BJ (cell line): ENCODE results near the gene DCAF8L2. TPM values are rescaled to one million over a fixed set of nuclear protein-coding genes. Genes with fewer than 3 reads are reported as not detected.

ENCODE experiments used
- CTCF ChIA-PET: fragments of 350-600 bp; formaldehyde crosslinking; extraction: SDS; loops from one replicate; lab custom pipeline; 2021; ENCODE audit warnings: antibody characterized with exemption, inconsistent platforms; lab: Yijun Ruan, JAX
- POLR2A ChIA-PET: fragments of 300-600 bp; sonication (Branson Sonifier 250); formaldehyde crosslinking; extraction: SDS; loops from one replicate; lab custom pipeline; 2021; ENCODE audit warnings: antibody characterized with exemption; lab: Charles Lee
- DNase-seq: peaks from one replicate; pipeline ENCODE4 v3.0.0-alpha.2; 2011; ENCODE audit warnings: low read depth
- H3K27me3 ChIP-seq: 2 replicates; pipeline ENCODE4 v1.6.0; 2011; ENCODE audit warnings: low read length; ENCODE audit not compliant: control insufficient read depth, insufficient read depth
- H3K36me3 ChIP-seq: 2 replicates; pipeline ENCODE4 v1.5.1; 2011; ENCODE audit warnings: low read length; ENCODE audit not compliant: control insufficient read depth, insufficient read depth
- H3K4me3 ChIP-seq: 2 replicates; pipeline ENCODE4 v1.5.1; 2011; ENCODE audit warnings: low read depth, mild to moderate bottlenecking, control low read depth, low read length
- CTCF ChIP-seq: IDR thresholded peaks from 2 replicates; pipeline ENCODE4 v1.5.1; 2011; ENCODE audit warnings: low read depth, mild to moderate bottlenecking, control low read depth, inconsistent platforms, low read length, moderate library complexity; ENCODE audit not compliant: insufficient read depth
- polyA plus RNA-seq: library from polyadenylated mRNA; depleted of rRNA; stranded (reverse); fragments of >200 nt; gene quantifications from 2 replicates; pipeline ENCODE4 v1.2.3, GENCODE V29; 2011

DCAF8L2 gene
- polyA plus RNA-seq, 1 experiment = not detected

- ChIA-PET POLR2A (no interaction called here), CTCF (no interaction called here)
- Histone ChIP-seq H3K36me3 (no peaks in the 10 kb centered on the region), H3K27me3 (no peaks in the 10 kb centered on the region), H3K4me3 (no peak overlapping the region)
- no peak for DNase-seq
- TF ChIP-seq CTCF = no peak
These were observed 161.8 kb downstream of the DCAF8L2 start for GRCh38 chrX:27751976-27752375.

GRCh38 chrX:27765718-27766117, 175.6 kb downstream of the DCAF8L2 start:
- ChIA-PET POLR2A (no interaction called here), CTCF (no interaction called here)
- H3K27me3 ChIP-seq = no peaks in the 10 kb centered on the region
- no peaks in the 10 kb centered on the region for H3K36me3 ChIP-seq
- H3K4me3 ChIP-seq = no peak overlapping the region
- TF ChIP-seq CTCF = no peak
- no peak for DNase-seq

GRCh38 chrX:27767387-27767786, 177.2 kb downstream of the DCAF8L2 start:
- H3K4me3 ChIP-seq = no peak overlapping the region
- H3K27me3 ChIP-seq = no peaks in the 10 kb centered on the region
- H3K36me3 ChIP-seq = no peaks in the 10 kb centered on the region
- CTCF ChIA-PET = no interaction called here
- DNase-seq = no peak
- POLR2A ChIA-PET = no interaction called here
- TF ChIP-seq CTCF = no peak

- Histone ChIP-seq H3K36me3 (no peaks in the 10 kb centered on the region), H3K27me3 (no peaks in the 10 kb centered on the region), H3K4me3 (no peak overlapping the region)
- ChIA-PET CTCF (no interaction called here), POLR2A (no interaction called here)
- DNase-seq = no peak
- TF ChIP-seq CTCF = no peak
These were observed 185.8 kb downstream of the DCAF8L2 start for GRCh38 chrX:27775984-27776383.

GRCh38 chrX:27796640-27797257, 206.6 kb downstream of the DCAF8L2 start:
- TF ChIP-seq CTCF = no peak
- ChIA-PET CTCF (no interaction called here), POLR2A (no interaction called here)
- Histone ChIP-seq H3K4me3 (no peak overlapping the region), H3K27me3 (no peaks in the 10 kb centered on the region), H3K36me3 (no peaks in the 10 kb centered on the region)
- DNase-seq = no peak
